Smooth muscle cell (in vitro differentiated cells): ENCODE results near the gene TRIM38. TPM values are rescaled to one million over a fixed set of nuclear protein-coding genes. Genes with fewer than 3 reads are reported as not detected.
A peak's percentile ranks its signal among the peaks of the same experiment; 100 is the strongest.
"Not testable (repeated sequence)": the region's sequence is repeated elsewhere in the genome, so short reads cannot be mapped to it uniquely, and the experiment has no call there.

Experiments used
- DNase-seq: peaks from one replicate; lab custom pipeline; 2025; ENCODE audit not compliant: unreplicated experiment; lab: John Stamatoyannopoulos, UW
- H2AFZ ChIP-seq: fragments of 200-600 bp; sonication (generic); 2 replicates; pipeline ENCODE4 v1.6.0; 2016; ENCODE audit warnings: antibody characterized with exemption, low read depth, mild to moderate bottlenecking
- H3F3A ChIP-seq: fragments of 200-600 bp; sonication (generic); 2 replicates; pipeline ENCODE4 v1.6.0; 2017; ENCODE audit warnings: antibody characterized with exemption, low read depth
- H3K27ac ChIP-seq: fragments of 200-600 bp; sonication (generic); 2 replicates; pipeline ENCODE4 v1.5.1; 2016; ENCODE audit warnings: low read depth, mild to moderate bottlenecking
- H3K27me3 ChIP-seq: fragments of 200-600 bp; sonication (generic); 2 replicates; pipeline ENCODE4 v1.6.1; 2016; ENCODE audit warnings: low read depth, mild to moderate bottlenecking
- H3K36me3 ChIP-seq: fragments of 200-600 bp; sonication (generic); 2 replicates; pipeline ENCODE4 v1.5.1; 2016; ENCODE audit warnings: low read depth
- H3K4me1 ChIP-seq: fragments of 200-600 bp; sonication (generic); 2 replicates; pipeline ENCODE4 v1.5.1; 2016; ENCODE audit warnings: low read depth
- H3K4me2 ChIP-seq: fragments of 200-600 bp; sonication (generic); 2 replicates; pipeline ENCODE4 v1.6.0; 2016; ENCODE audit warnings: mild to moderate bottlenecking
- H3K4me3 ChIP-seq: fragments of 200-600 bp; sonication (generic); 2 replicates; pipeline ENCODE4 v1.5.1; 2016; ENCODE audit warnings: mild to moderate bottlenecking
- H3K79me2 ChIP-seq: fragments of 200-600 bp; sonication (generic); 2 replicates; pipeline ENCODE4 v1.6.0; 2016; ENCODE audit warnings: low read depth, mild to moderate bottlenecking
- H3K9ac ChIP-seq: fragments of 200-600 bp; sonication (generic); 2 replicates; pipeline ENCODE4 v1.6.0; 2016; ENCODE audit warnings: low read depth
- H3K9me3 ChIP-seq: fragments of 200-600 bp; sonication (generic); replicated peaks from 2 replicates; pipeline ENCODE4 v1.5.1; 2016; ENCODE audit warnings: low read depth
- H4K20me1 ChIP-seq: fragments of 200-600 bp; sonication (generic); 2 replicates; pipeline ENCODE4 v1.6.0; 2016; ENCODE audit warnings: low read depth
- whole genome bisulfite sequencing: methylation state at CpG from one replicate; pipeline ENCODE4 v1.1.7; 2016; ENCODE audit warnings: low lambda C conversion rate; 5-methylcytosine and 5-hydroxymethylcytosine counted together
- polyA plus RNA-seq: library from polyadenylated mRNA; unstranded; fragments of >200 nt; fragmentation: Nextera tagmentation; extraction: Ambion mirVana; gene quantifications from 2 replicates; pipeline ENCODE4 v1.2.1, GENCODE V29; 2016
- total RNA-seq: library from RNA; depleted of rRNA; stranded (reverse); fragments of >200 nt; gene quantifications from 2 replicates; pipeline ENCODE4 v1.2.3, GENCODE V29; 2014
- TF ChIP-seq, protein P1 (sequence below): fragments of 200-600 bp; sonication (generic); IDR thresholded peaks from 2 replicates; pipeline ENCODE4 v1.5.1; 2017; ENCODE audit warnings: borderline replicate concordance, mild to moderate bottlenecking, antibody characterized with exemption; ENCODE audit not compliant: insufficient read depth, poor library complexity, severe bottlenecking

TRIM38 gene
- total and polyA plus RNA-seq, 2 experiments from 2014 or later, result 6.1 to 9.1 TPM

DNA sequence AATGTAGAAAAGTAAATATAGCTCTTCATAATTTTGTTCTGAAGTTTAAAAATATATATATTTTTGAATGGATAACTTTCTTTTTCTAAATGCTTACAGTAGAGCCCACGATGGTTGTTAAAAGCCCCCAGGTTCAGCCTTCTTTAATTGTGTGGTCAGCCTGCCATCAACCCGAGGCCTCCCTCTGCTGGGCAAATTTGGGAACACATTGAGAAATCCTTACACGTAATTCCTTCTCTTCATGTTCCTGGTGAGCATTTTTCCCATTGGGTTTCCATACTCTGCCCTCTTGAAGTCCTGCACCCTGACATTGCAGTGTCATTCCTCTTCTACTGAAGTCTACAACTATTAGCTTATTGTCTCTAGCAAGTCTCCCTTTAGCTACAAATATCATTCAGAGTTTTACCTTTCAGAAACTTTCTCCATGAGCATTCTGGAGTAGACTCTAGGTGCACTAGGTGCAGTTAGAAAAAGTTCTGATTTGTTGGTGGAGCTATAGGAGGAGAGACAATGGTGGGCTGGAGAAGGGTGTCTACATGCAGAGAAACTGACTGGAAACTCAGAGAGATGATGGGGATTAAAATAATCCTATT lies 40.6 kb downstream of the TRIM38 start:
- H2AFZ ChIP-seq, result no peak overlapping the region
- H3K4me2 ChIP-seq, result no peak overlapping the region
- no peak overlapping the region for H3K4me3 ChIP-seq
- no peak overlapping the region for H3K9ac ChIP-seq
- WGBS, result 13% methylated on average over 3 of the region's 3 CpGs
- no peaks in the 10 kb centered on the region for H3K36me3 ChIP-seq
- no peaks in the 10 kb centered on the region for H3K27me3 ChIP-seq
- H3F3A ChIP-seq, result no peaks in the 10 kb centered on the region
- H3K4me1 ChIP-seq, result peaks cover 4% of the 10 kb centered on the region
- no peak overlapping the region for H3K27ac ChIP-seq
- TF ChIP-seq, protein P1, sequence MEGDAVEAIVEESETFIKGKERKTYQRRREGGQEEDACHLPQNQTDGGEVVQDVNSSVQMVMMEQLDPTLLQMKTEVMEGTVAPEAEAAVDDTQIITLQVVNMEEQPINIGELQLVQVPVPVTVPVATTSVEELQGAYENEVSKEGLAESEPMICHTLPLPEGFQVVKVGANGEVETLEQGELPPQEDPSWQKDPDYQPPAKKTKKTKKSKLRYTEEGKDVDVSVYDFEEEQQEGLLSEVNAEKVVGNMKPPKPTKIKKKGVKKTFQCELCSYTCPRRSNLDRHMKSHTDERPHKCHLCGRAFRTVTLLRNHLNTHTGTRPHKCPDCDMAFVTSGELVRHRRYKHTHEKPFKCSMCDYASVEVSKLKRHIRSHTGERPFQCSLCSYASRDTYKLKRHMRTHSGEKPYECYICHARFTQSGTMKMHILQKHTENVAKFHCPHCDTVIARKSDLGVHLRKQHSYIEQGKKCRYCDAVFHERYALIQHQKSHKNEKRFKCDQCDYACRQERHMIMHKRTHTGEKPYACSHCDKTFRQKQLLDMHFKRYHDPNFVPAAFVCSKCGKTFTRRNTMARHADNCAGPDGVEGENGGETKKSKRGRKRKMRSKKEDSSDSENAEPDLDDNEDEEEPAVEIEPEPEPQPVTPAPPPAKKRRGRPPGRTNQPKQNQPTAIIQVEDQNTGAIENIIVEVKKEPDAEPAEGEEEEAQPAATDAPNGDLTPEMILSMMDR, result peak; percentile 73
- no peaks in the 10 kb centered on the region for H4K20me1 ChIP-seq
- H3K9me3 ChIP-seq, result no peaks in the 10 kb centered on the region
- no peaks in the 10 kb centered on the region for H3K79me2 ChIP-seq
- DNase-seq, result peak; percentile 4

DNA sequence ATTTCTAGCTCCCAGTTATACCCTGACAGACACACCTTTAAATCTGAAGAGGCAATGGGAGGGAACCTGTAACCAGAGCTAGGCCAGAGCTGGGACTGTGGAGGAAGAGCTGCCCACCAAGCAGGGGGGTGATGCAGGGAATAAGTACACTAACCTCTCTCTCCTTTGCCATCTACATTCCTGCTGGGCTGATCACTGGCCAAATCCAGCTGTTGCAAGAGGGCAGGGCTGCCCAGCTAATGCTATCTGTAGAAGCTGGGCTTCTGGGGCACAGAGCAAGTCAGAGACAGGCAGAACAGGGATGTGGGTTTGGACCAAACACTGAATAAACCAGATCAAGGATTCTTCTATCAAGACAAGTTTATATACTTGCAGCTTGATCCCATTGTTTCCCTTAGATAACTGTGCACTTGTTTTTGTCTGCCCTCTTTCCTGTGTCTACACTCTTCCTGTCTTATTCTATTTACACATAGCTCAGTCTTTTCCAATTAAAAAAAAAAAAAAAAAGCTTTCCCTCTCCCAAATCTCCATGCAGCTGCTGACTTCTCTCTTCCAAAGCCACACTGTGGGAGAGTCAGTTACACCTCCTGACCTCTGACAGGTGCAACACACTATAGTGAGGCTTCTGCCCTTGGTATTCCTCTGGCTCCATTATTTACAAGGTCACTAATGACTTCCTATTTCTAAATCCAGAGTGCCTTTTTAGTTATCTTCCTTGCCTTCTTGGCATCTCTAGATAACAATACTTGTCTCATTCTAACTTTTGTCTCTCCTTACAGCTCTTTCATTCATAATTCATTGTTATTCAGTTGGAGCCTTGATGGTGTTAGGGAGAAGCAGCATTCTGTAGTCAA lies 43.7 kb downstream of the TRIM38 start:
- no peaks in the 10 kb centered on the region for H3K79me2 ChIP-seq
- H3K9me3 ChIP-seq, result no peaks in the 10 kb centered on the region
- no peaks in the 10 kb centered on the region for H3F3A ChIP-seq
- H3K4me3 ChIP-seq, result no peak overlapping the region
- TF ChIP-seq, protein P1, result no peak
- H3K4me2 ChIP-seq, result no peak overlapping the region
- no peak overlapping the region for H3K9ac ChIP-seq
- no peaks in the 10 kb centered on the region for H3K27me3 ChIP-seq
- H3K4me1 ChIP-seq, result no peaks in the 10 kb centered on the region
- no peak for DNase-seq
- no peak overlapping the region for H3K27ac ChIP-seq
- no peaks in the 10 kb centered on the region for H4K20me1 ChIP-seq
- H3K36me3 ChIP-seq, result no peaks in the 10 kb centered on the region
- no peak overlapping the region for H2AFZ ChIP-seq

DNA sequence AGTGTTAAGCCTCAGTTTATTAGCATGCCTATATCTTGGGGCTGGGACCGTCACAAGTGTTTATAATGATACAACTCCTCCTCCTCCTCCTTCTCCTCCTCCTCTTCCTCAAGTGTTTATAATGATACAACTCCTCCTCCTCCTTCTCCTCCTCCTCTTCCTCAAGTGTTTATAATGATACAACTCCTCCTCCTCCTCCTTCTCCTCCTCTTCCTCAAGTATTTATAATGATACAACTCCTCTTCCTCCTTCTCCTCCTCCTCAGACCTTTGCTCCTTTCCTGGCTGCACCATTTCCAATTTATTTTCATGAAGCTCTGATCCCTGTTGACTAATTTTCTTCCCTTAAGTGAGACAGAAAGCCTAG lies 44.3 kb downstream of the TRIM38 start:
- not testable (repeated sequence) for H4K20me1 ChIP-seq, H3K79me2 ChIP-seq, H3K36me3 ChIP-seq, H3F3A ChIP-seq, H3K27ac ChIP-seq, H3K27me3 ChIP-seq, H3K4me2 ChIP-seq, H3K9ac ChIP-seq, H3K9me3 ChIP-seq, DNase-seq, H3K4me1 ChIP-seq, H3K4me3 ChIP-seq, H2AFZ ChIP-seq
- 67% methylated on average over 1 of the region's 1 CpG for WGBS

DNA sequence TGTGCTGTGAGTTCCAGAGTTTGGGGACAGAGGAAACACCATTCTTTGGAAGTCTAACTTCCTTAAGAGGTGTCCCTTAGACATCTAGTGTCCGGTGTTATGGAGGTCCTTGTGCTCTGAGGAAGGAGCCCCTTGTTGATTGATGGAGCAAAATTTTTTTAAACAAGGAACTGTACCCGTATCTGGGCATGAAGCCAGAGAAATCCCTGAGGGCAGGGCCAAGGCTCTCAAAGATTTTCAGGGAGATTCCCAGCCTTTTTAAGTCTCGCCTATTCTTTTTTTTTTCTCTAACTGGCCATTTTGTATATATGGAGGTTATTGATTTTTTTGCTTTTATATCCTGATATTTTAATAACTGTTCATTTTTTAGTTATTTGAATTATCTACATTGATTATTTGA lies 45.9 kb downstream of the TRIM38 start:
- no peaks in the 10 kb centered on the region for H3F3A ChIP-seq
- H3K4me3 ChIP-seq, result no peak overlapping the region
- no peak overlapping the region for H3K9ac ChIP-seq
- H3K27ac ChIP-seq, result no peak overlapping the region
- TF ChIP-seq, protein P1, result no peak
- H3K36me3 ChIP-seq, result no peaks in the 10 kb centered on the region
- H3K4me1 ChIP-seq, result no peaks in the 10 kb centered on the region
- 76% methylated on average over 3 of the region's 3 CpGs for WGBS
- no peak overlapping the region for H3K4me2 ChIP-seq
- no peak for DNase-seq
- no peak overlapping the region for H2AFZ ChIP-seq
- H3K27me3 ChIP-seq, result no peaks in the 10 kb centered on the region
- H3K9me3 ChIP-seq, result no peaks in the 10 kb centered on the region
- no peaks in the 10 kb centered on the region for H3K79me2 ChIP-seq
- H4K20me1 ChIP-seq, result no peaks in the 10 kb centered on the region
